Esophagus muscularis mucosa (tissue), 4 donors: Measurements from ENCODE around the gene FERMT3. TPM values are rescaled to one million over a fixed set of nuclear protein-coding genes. Genes with fewer than 3 reads are reported as not detected.

Experiments used
- DNase-seq: peaks from one replicate; pipeline ENCODE4 v3.0.0-alpha.2; 2017; ENCODE audit errors: extremely low spot score
- H3K27ac ChIP-seq, 4 donors: fragments of 200-600 bp; sonication (generic); replicated peaks in 1 of 4; 1 replicate in 3 of 4; 2 replicates in 1 of 4; pipeline ENCODE4 v1.5.1; 2016 to 2019; ENCODE audit warnings: mild to moderate bottlenecking in 1 of 4
- H3K27me3 ChIP-seq, 4 donors: fragments of 200-600 bp; sonication (generic); one replicate each; pipeline versions ENCODE4 v1.5.1 to v1.6.0; 2016 to 2019
- H3K36me3 ChIP-seq, 4 donors: fragments of 200-600 bp; sonication (generic); one replicate each; pipeline ENCODE4 v1.5.1; 2016 to 2019
- H3K4me1 ChIP-seq, 4 donors: fragments of 200-600 bp; sonication (generic); one replicate each; pipeline ENCODE4 v1.5.1; 2016 to 2019
- H3K4me3 ChIP-seq, 4 donors: fragments of 200-600 bp; sonication (generic); 1 replicate in 2 of 4; 2 replicates in 2 of 4; pipeline ENCODE4 v1.5.1; 2016 to 2019; ENCODE audit warnings: mild to moderate bottlenecking in 4 of 4, moderate library complexity in 1 of 4
- H3K9me3 ChIP-seq, 4 donors: fragments of 200-600 bp; sonication (generic); 1 replicate in 3 of 4; 2 replicates in 1 of 4; pipeline ENCODE4 v1.5.1; 2016 to 2019
- EP300 ChIP-seq: sonication (generic); formaldehyde crosslinking; IDR thresholded peaks from one replicate; pipeline ENCODE4 v1.6.1; 2017; ENCODE audit warnings: antibody characterized with exemption
- POLR2A ChIP-seq: fragments of 450-650 bp; IDR thresholded peaks from one replicate; pipeline ENCODE4 v1.6.1; 2017; ENCODE audit warnings: antibody characterized with exemption, moderate library complexity, mild to moderate bottlenecking, low read depth
- POLR2AphosphoS5 ChIP-seq, 2 donors: sonication (generic); formaldehyde crosslinking; IDR thresholded peaks; one replicate each; pipeline ENCODE4 v1.6.1; 2017; ENCODE audit warnings: antibody characterized with exemption in 2 of 2
- WGBS: methylation state at CpG from one replicate; pipeline ENCODE4 v1.1.5; 2018; 5-methylcytosine and 5-hydroxymethylcytosine counted together
- intact Hi-C: fragments of 100-400 bp; cut with DNase I; formaldehyde crosslinking; loops from one replicate; pipeline ENCODE4 v1.15.1; 2023
- total RNA-seq, 4 donors: library from RNA; depleted of rRNA; stranded (reverse); fragments of >200 nt; gene quantifications; one replicate each; pipeline versions ENCODE4 v1.1.0 to v1.2.1, GENCODE V29; 2016
- TF ChIP-seq, protein P1 (sequence below), 3 experiments: fragments of 200-600 bp in 2 of 3; fragments of 450-650 bp in 1 of 3; sonication (generic) in 2 of 3; IDR thresholded peaks; one replicate each; pipeline ENCODE4 v1.5.1; 2017 to 2019; ENCODE audit warnings: antibody characterized with exemption in 3 of 3, mild to moderate bottlenecking in 2 of 3, moderate library complexity in 1 of 3

FERMT3 gene
- total RNA-seq, 4 donors from 2014 or later = 12.9 to 35.5 (median 15.5) TPM

DNA sequence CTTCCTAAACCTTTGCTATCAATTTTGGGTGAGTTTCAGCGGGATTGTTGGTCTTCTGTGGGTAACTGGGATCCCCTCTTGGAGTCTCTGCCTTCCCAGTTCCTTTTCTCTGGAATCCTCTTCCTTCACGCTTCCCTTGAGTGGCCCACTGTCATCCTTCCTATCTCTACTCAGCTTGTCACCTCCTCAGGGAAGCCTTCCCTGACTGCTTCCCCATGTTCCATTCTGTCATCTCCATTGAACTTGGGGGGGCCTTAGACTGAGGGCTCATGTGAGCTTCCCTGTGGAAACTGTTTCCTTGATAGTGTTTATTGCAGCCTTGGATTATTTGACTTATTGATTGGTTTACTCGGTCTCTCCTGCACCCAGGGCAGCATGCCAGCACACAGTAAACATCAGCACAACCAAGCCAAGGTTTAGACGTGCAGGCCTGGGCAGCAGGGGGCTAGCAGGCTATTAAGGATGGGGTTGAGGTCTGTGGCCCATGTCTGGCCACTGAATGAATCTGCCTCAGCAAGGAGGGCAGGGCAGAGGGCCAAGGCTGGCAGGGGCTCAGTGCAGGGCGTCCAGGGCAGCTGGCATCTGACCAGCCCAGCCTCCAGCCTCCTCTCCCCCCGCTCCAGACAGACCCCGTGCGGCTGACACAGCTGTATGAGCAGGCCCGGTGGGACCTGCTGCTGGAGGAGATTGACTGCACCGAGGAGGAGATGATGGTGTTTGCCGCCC, 12.3 kb downstream of the FERMT3 start:
- Histone ChIP-seq H3K27me3 (no peaks in the 10 kb centered on the region), H3K36me3 (peaks cover 4 to 33% (median 26%) of the 10 kb centered on the region in 4 donors), H3K9me3 (no peaks in the 10 kb centered on the region), H3K4me1 (no peaks in the 10 kb centered on the region), H3K4me3 (no peak overlapping the region), H3K27ac (no peak overlapping the region)
- intact Hi-C loops = no loop called here
- TF ChIP-seq POLR2A (no peak), EP300 (no peak), POLR2AphosphoS5 (IDR thresholded peaks at IDR 0.05) (no peak)
- TF ChIP-seq, protein P1, sequence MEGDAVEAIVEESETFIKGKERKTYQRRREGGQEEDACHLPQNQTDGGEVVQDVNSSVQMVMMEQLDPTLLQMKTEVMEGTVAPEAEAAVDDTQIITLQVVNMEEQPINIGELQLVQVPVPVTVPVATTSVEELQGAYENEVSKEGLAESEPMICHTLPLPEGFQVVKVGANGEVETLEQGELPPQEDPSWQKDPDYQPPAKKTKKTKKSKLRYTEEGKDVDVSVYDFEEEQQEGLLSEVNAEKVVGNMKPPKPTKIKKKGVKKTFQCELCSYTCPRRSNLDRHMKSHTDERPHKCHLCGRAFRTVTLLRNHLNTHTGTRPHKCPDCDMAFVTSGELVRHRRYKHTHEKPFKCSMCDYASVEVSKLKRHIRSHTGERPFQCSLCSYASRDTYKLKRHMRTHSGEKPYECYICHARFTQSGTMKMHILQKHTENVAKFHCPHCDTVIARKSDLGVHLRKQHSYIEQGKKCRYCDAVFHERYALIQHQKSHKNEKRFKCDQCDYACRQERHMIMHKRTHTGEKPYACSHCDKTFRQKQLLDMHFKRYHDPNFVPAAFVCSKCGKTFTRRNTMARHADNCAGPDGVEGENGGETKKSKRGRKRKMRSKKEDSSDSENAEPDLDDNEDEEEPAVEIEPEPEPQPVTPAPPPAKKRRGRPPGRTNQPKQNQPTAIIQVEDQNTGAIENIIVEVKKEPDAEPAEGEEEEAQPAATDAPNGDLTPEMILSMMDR (IDR thresholded peaks at IDR 0.05) = no peak
- WGBS = 69% methylated on average over 9 of the region's 11 CpGs
- no peak for DNase-seq

DNA sequence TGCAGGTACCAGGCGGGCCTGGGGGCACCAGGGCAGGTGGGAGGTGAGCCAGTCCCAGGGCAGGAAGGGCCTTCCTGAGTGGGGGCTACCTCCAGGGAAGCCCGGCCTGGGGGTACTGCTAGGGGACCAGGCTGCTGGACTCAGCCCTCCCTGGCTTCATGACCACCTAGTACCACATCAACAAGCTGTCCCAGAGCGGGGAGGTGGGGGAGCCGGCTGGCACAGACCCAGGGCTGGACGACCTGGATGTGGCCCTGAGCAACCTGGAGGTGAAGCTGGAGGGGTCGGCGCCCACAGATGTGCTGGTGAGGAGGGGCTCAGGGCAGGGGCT, 12.8 kb downstream of the FERMT3 start:
- Histone ChIP-seq H3K27ac (no peak overlapping the region), H3K4me1 (peaks cover 0 to 3% (median 0%) of the 10 kb centered on the region in 4 donors), H3K27me3 (no peaks in the 10 kb centered on the region), H3K4me3 (no peak overlapping the region), H3K9me3 (no peaks in the 10 kb centered on the region), H3K36me3 (peaks cover 4 to 39% (median 28%) of the 10 kb centered on the region in 4 donors)
- WGBS = 80% methylated on average over 1 of the region's 7 CpGs
- no peak for TF ChIP-seq POLR2A
- intact Hi-C loops = no loop called here
- DNase-seq = no peak

DNA sequence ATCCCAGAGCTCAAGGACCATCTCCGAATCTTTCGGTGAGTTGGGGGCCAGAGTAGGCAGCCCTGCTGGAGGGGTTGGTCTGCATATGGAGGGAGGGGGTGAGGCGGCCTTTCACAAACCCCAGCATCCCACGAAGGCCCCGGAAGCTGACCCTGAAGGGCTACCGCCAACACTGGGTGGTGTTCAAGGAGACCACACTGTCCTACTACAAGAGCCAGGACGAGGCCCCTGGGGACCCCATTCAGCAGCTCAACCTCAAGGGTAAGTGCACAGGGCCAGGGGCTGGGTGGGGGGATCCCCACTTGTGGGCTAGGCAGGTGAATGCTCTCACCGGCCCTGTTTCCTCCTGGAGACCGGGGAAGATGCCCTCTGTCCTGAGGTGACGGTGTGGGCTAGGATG, 13.2 kb downstream of the FERMT3 start:
- no peak overlapping the region for H3K27ac ChIP-seq
- H3K4me3 ChIP-seq = no peak overlapping the region
- no peaks in the 10 kb centered on the region for H3K9me3 ChIP-seq
- H3K36me3 ChIP-seq = peaks cover 4 to 41% (median 29%) of the 10 kb centered on the region in 4 donors
- DNase-seq = no peak
- WGBS = 93% methylated on average over 5 of the region's 10 CpGs
- TF ChIP-seq, protein P1 (IDR thresholded peaks at IDR 0.05) = no peak
- no peak for TF ChIP-seq POLR2AphosphoS5 (IDR thresholded peaks at IDR 0.05)
- TF ChIP-seq EP300 = no peak
- no peak for TF ChIP-seq POLR2A
- intact Hi-C loops = no loop called here
- peaks cover 0 to 8% (median 1%) of the 10 kb centered on the region in 4 donors for H3K4me1 ChIP-seq
- H3K27me3 ChIP-seq = no peaks in the 10 kb centered on the region

DNA sequence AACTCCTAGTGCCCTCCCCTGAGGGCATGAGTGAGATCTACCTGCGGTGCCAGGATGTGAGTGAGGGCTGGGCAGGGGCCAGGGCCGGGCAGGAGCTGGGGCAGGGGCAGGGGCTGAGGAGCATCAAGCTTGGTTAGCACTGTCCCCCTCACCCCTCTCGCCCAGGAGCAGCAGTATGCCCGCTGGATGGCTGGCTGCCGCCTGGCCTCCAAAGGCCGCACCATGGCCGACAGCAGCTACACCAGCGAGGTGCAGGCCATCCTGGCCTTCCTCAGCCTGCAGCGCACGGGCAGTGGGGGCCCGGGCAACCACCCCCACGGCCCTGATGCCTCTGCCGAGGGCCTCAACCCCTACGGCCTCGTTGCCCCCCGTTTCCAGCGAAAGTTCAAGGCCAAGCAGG, 13.8 kb downstream of the FERMT3 start:
- WGBS = 87% methylated on average over 6 of the region's 17 CpGs
- intact Hi-C loops = no loop called here
- Histone ChIP-seq H3K4me3 (no peak overlapping the region), H3K36me3 (peaks cover 4 to 41% (median 29%) of the 10 kb centered on the region in 4 donors), H3K4me1 (peaks cover 4 to 13% (median 7%) of the 10 kb centered on the region in 4 donors), H3K27me3 (no peaks in the 10 kb centered on the region), H3K27ac (no peak overlapping the region), H3K9me3 (no peaks in the 10 kb centered on the region)
- TF ChIP-seq EP300 (no peak), POLR2A (no peak), POLR2AphosphoS5 (IDR thresholded peaks at IDR 0.05) (no peak)
- TF ChIP-seq, protein P1 (IDR thresholded peaks at IDR 0.05) = no peak
- no peak for DNase-seq

DNA sequence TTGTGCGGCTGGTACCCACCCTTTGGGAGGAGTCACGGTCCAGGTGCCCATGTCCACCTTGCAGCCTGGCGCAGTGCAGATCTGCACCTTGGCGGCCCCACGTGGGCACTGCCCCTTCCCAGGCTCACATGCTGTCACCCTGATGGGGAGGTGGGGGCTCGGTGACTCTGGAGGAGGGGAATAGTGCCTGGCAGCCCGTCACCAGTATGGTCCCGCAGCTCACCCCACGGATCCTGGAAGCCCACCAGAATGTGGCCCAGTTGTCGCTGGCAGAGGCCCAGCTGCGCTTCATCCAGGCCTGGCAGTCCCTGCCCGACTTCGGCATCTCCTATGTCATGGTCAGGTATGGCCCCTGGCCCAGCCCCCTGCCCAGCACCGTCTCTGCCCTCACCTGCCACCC, 14.3 kb downstream of the FERMT3 start:
- Histone ChIP-seq H3K9me3 (no peaks in the 10 kb centered on the region), H3K36me3 (peaks cover 4 to 41% (median 29%) of the 10 kb centered on the region in 4 donors), H3K27me3 (no peaks in the 10 kb centered on the region), H3K4me3 (no peak overlapping the region), H3K27ac (no peak overlapping the region), H3K4me1 (peaks cover 7 to 18% (median 11%) of the 10 kb centered on the region in 4 donors)
- intact Hi-C loops = no loop called here
- TF ChIP-seq POLR2AphosphoS5 (IDR thresholded peaks at IDR 0.05) = no peak
- no peak for DNase-seq
- 83% methylated on average over 5 of the region's 14 CpGs for WGBS

DNA sequence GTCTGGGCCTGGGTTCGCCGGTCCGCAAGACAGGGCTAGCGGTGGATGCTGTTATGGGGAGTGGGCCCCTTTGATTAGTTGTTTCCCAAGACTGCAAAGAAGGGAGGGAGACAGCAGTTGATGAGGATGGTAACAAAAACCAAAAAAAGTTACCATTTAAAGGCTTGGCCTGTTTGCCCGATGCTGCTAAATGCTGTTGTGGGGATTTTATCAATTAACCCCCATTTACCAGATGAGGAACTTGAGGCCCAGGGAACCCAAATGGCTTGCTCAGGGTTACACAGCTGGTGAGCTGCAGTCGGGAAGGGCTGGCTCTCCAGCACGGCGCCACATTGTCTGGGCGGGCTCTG, 16.1 kb downstream of the FERMT3 start:
- H3K4me3 ChIP-seq = no peak overlapping the region
- 98% methylated on average over 5 of the region's 9 CpGs for WGBS
- peaks cover 17 to 31% (median 24%) of the 10 kb centered on the region in 4 donors for H3K4me1 ChIP-seq
- no peak for DNase-seq
- TF ChIP-seq POLR2AphosphoS5 (IDR thresholded peaks at IDR 0.05) = no peak
- no peak for TF ChIP-seq POLR2A
- TF ChIP-seq, protein P1 (IDR thresholded peaks at IDR 0.05) = no peak
- no peak for TF ChIP-seq EP300
- intact Hi-C loops = no loop called here
- no peaks in the 10 kb centered on the region for H3K9me3 ChIP-seq
- no peaks in the 10 kb centered on the region for H3K27me3 ChIP-seq
- H3K36me3 ChIP-seq = peaks cover 4 to 41% (median 29%) of the 10 kb centered on the region in 4 donors
- no peak overlapping the region for H3K27ac ChIP-seq
